ENCODE results near the gene HECW1. TPM values are rescaled to one million over a fixed set of nuclear protein-coding genes. Genes with fewer than 3 reads are reported as not detected.
A peak's percentile ranks its signal among the peaks of the same experiment; 100 is the strongest.

Gene HECW1
- total and polyA plus RNA-seq, 5 experiments from 2014 or later, result not detected

GRCh38 chr7:43300121-43300520 lies 187.7 kb downstream of the HECW1 start:
- H3K36me3 Mint-ChIP-seq, result no peaks in the 10 kb centered on the region
- ATAC-seq, result no peak
- POLR2A ChIA-PET, result no interaction called here
- no peaks in the 10 kb centered on the region for H3K9me3 Mint-ChIP-seq
- H3K4me1 Mint-ChIP-seq, result peaks cover 3 to 22% (median 14%) of the 10 kb centered on the region in 4 donors
- peaks cover 2 to 13% (median 4%) of the 10 kb centered on the region in 5 donors for H3K27me3 Mint-ChIP-seq
- no peak overlapping the region for H3K27ac Mint-ChIP-seq
- no peak overlapping the region for H3K4me3 Mint-ChIP-seq
- DNase-seq, result no peak

GRCh38 chr7:43302211-43302711 lies 189.8 kb downstream of the HECW1 start:
- Mint-ChIP-seq H3K27ac (no peak overlapping the region), H3K4me1 (peaks cover 3 to 22% (median 15%) of the 10 kb centered on the region in 4 donors), H3K27me3 (peaks cover 2 to 13% (median 4%) of the 10 kb centered on the region in 5 donors), H3K9me3 (no peaks in the 10 kb centered on the region), H3K4me3 (no peak overlapping the region), H3K36me3 (no peaks in the 10 kb centered on the region)
- POLR2A ChIA-PET, result no interaction called here
- no peak for DNase-seq
- ATAC-seq, result no peak

GRCh38 chr7:43302773-43303460 lies 190.5 kb downstream of the HECW1 start:
- H3K4me1 Mint-ChIP-seq, result peaks cover 3 to 22% (median 15%) of the 10 kb centered on the region in 4 donors
- H3K27ac Mint-ChIP-seq, result peak overlapping the region in 1 of 10 donors; percentile 44
- H3K4me3 Mint-ChIP-seq, result no peak overlapping the region
- peaks cover 2 to 13% (median 4%) of the 10 kb centered on the region in 5 donors for H3K27me3 Mint-ChIP-seq
- no peak for DNase-seq
- H3K9me3 Mint-ChIP-seq, result no peaks in the 10 kb centered on the region
- no peaks in the 10 kb centered on the region for H3K36me3 Mint-ChIP-seq
- POLR2A ChIA-PET, result no interaction called here
- ATAC-seq, result no peak

DNA sequence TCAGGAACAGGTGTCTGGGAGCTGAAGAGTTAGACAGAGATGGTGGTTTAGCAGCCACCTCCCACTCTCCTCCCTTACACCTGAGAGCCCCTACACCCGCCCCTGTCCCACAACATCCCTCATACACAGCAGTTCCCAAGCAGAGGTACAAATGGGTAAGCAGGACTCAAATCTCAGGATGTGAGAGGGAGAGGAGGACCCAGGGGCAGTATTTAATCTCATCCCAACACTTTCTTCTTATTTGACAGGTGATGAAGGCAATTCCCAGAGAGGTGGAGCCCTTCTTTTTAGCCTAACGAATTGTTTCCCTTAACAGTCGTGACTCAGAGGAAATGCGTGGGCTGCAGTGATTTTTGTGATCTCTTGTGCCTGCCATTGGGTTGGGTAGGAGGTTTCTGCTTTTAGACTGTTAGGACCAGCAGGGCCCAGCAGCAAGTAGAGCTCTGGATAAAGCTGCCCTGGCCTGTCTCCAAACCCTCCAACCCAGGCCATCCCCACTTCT lies 191.3 kb downstream of the HECW1 start:
- no peak for ATAC-seq
- H3K36me3 Mint-ChIP-seq, result no peaks in the 10 kb centered on the region
- no peaks in the 10 kb centered on the region for H3K9me3 Mint-ChIP-seq
- peaks cover 3 to 22% (median 15%) of the 10 kb centered on the region in 4 donors for H3K4me1 Mint-ChIP-seq
- POLR2A ChIA-PET, result no interaction called here
- peaks cover 2 to 13% (median 4%) of the 10 kb centered on the region in 5 donors for H3K27me3 Mint-ChIP-seq
- H3K27ac Mint-ChIP-seq, result peak overlapping the region in 1 of 10 donors; percentile 21
- H3K4me3 Mint-ChIP-seq, result peak overlapping the region in 5 of 10 donors; percentile 7 to 43 (median 18)
- no peak for DNase-seq

DNA sequence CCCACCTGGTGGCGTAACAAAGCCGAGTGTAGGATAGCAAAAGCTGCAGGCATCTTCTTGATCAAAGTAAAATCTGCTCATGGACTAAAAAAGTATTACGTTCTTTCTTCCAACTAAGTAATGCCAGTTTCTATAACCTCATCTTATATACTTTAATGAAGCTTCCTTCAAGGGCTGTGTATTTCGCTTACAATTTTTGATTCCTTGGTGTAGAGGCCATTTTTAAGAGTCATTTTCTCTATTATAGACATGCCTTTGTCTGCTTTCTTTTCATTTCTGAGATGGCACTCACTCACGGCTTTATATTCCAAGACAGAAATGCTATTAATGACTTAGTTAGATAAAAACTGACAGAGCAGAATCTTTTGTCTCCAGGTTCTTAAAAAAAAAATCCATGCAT lies 194.0 kb downstream of the HECW1 start:
- Mint-ChIP-seq H3K36me3 (no peaks in the 10 kb centered on the region), H3K27ac (no peak overlapping the region), H3K9me3 (no peaks in the 10 kb centered on the region), H3K4me1 (peaks cover 3 to 22% (median 15%) of the 10 kb centered on the region in 4 donors), H3K4me3 (no peak overlapping the region), H3K27me3 (peaks cover 0 to 3% (median 0%) of the 10 kb centered on the region in 5 donors)
- POLR2A ChIA-PET, result no interaction called here
- ATAC-seq (no peak), DNase-seq (no peak)

- Mint-ChIP-seq H3K36me3 (no peaks in the 10 kb centered on the region), H3K4me3 (no peak overlapping the region), H3K9me3 (no peaks in the 10 kb centered on the region), H3K4me1 (peaks cover 2 to 17% (median 15%) of the 10 kb centered on the region in 4 donors), H3K27ac (no peak overlapping the region), H3K27me3 (peaks cover 0 to 3% (median 0%) of the 10 kb centered on the region in 5 donors)
- POLR2A ChIA-PET, result interaction anchor here (0.7 kb wide), 1 partner anchor 452 kb away, joined by 3 read pairs; no protein-coding TSS in a partner anchor
- DNase-seq (no peak), ATAC-seq (no peak)
These were observed 195.1 kb downstream of the HECW1 start for GRCh38 chr7:43307522-43307921.

- H3K9me3 Mint-ChIP-seq, result no peaks in the 10 kb centered on the region
- no peak overlapping the region for H3K4me3 Mint-ChIP-seq
- peaks cover 0 to 2% (median 0%) of the 10 kb centered on the region in 5 donors for H3K27me3 Mint-ChIP-seq
- POLR2A ChIA-PET, result no interaction called here
- DNase-seq, result no peak
- peaks cover 0 to 8% (median 1%) of the 10 kb centered on the region in 4 donors for H3K4me1 Mint-ChIP-seq
- no peak for ATAC-seq
- no peaks in the 10 kb centered on the region for H3K36me3 Mint-ChIP-seq
- H3K27ac Mint-ChIP-seq, result no peak overlapping the region
These were observed 196.7 kb downstream of the HECW1 start for GRCh38 chr7:43308913-43309705.

DNA sequence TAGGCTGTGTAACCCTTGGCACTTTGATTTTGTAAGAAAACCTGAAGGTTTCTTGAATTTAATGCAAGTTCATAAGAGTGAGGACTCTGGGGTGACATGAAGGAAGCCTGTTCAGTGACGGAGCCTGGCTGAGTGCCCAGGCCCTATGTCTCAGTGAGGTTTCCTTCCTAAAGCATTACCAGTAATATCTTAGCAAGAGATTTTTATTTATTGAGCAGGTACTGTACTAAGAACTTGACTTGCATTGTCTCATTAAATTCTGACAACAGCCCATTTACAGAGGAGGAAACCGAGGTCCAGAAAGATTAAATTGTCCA lies 197.2 kb downstream of the HECW1 start:
- DNase-seq (no peak), ATAC-seq (no peak)
- POLR2A ChIA-PET, result no interaction called here
- Mint-ChIP-seq H3K4me1 (peaks cover 0 to 9% (median 3%) of the 10 kb centered on the region in 4 donors), H3K27ac (no peak overlapping the region), H3K4me3 (no peak overlapping the region), H3K27me3 (peaks cover 0 to 5% (median 0%) of the 10 kb centered on the region in 5 donors), H3K9me3 (no peaks in the 10 kb centered on the region), H3K36me3 (no peaks in the 10 kb centered on the region)

DNA sequence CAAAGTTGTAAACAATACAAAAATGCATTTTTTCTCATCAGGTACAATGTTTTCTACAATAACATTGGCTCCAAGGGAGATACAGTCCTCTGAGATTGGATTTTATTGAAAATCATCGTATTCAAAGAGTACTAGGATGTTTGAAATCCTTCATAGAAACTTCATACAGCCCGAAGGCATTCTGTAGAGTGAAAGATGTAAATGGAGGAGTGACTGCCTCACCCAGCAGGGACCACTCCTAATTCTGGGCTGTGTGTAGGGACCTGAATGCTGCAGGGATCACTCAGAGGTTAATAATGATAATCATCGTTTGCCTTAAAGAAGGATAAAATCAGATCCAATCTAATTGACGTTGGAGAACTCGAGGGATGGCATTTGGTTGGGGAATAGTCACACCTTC lies 198.6 kb downstream of the HECW1 start:
- ATAC-seq (no peak), DNase-seq (no peak)
- POLR2A ChIA-PET, result no interaction called here
- no peaks in the 10 kb centered on the region for H3K36me3 Mint-ChIP-seq
- no peak overlapping the region for H3K4me3 Mint-ChIP-seq
- peaks cover 0 to 5% (median 0%) of the 10 kb centered on the region in 5 donors for H3K27me3 Mint-ChIP-seq
- peaks cover 0 to 8% (median 3%) of the 10 kb centered on the region in 4 donors for H3K4me1 Mint-ChIP-seq
- no peak overlapping the region for H3K27ac Mint-ChIP-seq
- no peaks in the 10 kb centered on the region for H3K9me3 Mint-ChIP-seq

- peaks cover 0 to 8% (median 3%) of the 10 kb centered on the region in 4 donors for H3K4me1 Mint-ChIP-seq
- no peaks in the 10 kb centered on the region for H3K36me3 Mint-ChIP-seq
- H3K4me3 Mint-ChIP-seq, result no peak overlapping the region
- peaks cover 0 to 5% (median 0%) of the 10 kb centered on the region in 5 donors for H3K27me3 Mint-ChIP-seq
- H3K27ac Mint-ChIP-seq, result no peak overlapping the region
- no peaks in the 10 kb centered on the region for H3K9me3 Mint-ChIP-seq
- POLR2A ChIA-PET, result no interaction called here
- ATAC-seq (no peak), DNase-seq (no peak)
These were observed 199.2 kb downstream of the HECW1 start for GRCh38 chr7:43311694-43312093.

DNA sequence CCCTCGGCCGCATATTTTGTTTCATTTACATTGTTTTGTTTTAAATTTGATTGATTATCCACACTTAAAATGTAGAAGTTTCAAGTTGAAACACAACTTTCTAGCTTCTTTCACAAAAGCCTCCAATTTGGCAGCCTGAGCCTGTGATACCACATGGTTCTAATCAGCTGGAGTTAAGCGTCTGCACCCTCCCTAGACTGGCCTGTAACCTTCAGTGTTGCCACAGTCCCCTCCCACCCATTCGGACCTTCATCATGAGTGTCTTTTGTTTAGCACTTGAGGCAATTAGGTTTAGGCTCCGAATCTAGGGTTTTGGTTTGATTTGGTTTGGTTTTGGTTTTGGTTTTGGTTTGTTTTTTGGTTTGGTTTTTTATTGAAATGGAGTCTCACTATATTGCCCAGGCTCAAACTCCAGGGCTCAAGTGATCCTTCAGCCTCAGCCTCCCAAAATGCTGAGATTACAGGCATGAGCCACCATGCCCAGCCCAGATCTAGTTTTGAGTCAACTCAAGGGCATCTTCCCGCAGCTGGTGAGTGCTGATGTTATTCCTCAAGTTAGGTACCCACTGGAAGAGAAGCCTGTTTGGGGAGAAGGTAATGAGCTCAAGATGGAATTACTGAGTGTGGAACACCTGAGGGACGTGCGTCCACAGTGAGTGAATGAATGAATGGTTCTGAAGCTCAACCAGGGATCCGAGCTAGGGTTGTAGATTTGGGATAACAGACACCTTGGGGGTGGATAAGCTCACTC lies 201.4 kb downstream of the HECW1 start:
- DNase-seq, result no peak
- H3K4me3 Mint-ChIP-seq, result no peak overlapping the region
- no peak for ATAC-seq
- H3K27me3 Mint-ChIP-seq, result peaks cover 0 to 5% (median 3%) of the 10 kb centered on the region in 5 donors
- POLR2A ChIA-PET, result no interaction called here
- peaks cover 0 to 8% (median 3%) of the 10 kb centered on the region in 4 donors for H3K4me1 Mint-ChIP-seq
- H3K9me3 Mint-ChIP-seq, result no peaks in the 10 kb centered on the region
- H3K36me3 Mint-ChIP-seq, result no peaks in the 10 kb centered on the region
- H3K27ac Mint-ChIP-seq, result no peak overlapping the region

- Mint-ChIP-seq H3K36me3 (no peaks in the 10 kb centered on the region), H3K4me1 (peaks cover 0 to 8% (median 3%) of the 10 kb centered on the region in 4 donors), H3K4me3 (no peak overlapping the region), H3K27me3 (peaks cover 0 to 5% (median 3%) of the 10 kb centered on the region in 5 donors), H3K27ac (peak overlapping the region in 1 of 10 donors; percentile 2), H3K9me3 (no peaks in the 10 kb centered on the region)
- POLR2A ChIA-PET, result no interaction called here
- no peak for ATAC-seq
- DNase-seq, result no peak
These were observed 202.1 kb downstream of the HECW1 start for GRCh38 chr7:43314379-43315158.
